ENCODE data around the gene SOS1.
"Not testable (repeated sequence)": the region's sequence is repeated elsewhere in the genome, so short reads cannot be mapped to it uniquely, and the experiment has no call there.

Gene SOS1

GRCh38 chr2:39120771-39121522 is at the start of gene SOS1:
Gene SOS1, minus strand, starts transcription at chr2:39121051. Its CDS starts 629 bp downstream, at chr2:39120422.
- DNase-seq (ENCODE audit: low spot score) = peak; percentile 95

GRCh38 chr2:39164089-39164488 is 43.2 kb upstream of the SOS1 start:
- no peak for DNase-seq (ENCODE audit: low spot score)

GRCh38 chr2:39160982-39161381 is 40.1 kb upstream of the SOS1 start:
- no peak for DNase-seq (ENCODE audit: low spot score)

DNA sequence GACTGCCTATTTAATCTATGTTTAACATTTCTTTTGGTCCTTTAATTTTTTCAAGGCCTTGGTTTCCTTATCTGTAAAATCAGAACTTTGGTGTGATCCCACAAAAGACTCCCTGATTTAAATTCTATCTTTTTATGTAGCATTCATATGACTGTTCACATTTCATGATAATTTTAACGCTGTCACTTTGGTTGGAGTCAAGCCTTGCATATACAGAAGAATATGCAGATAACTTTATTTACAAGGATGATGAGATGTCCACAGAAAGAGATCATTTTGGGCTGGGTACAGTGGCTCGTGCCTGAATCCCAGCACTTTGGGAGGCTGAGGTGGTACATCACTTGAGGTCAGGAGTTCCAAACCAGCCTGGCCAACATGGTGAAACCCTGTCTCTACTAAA is 38.4 kb upstream of the SOS1 start:
- no peak for DNase-seq (ENCODE audit: low spot score)

DNA sequence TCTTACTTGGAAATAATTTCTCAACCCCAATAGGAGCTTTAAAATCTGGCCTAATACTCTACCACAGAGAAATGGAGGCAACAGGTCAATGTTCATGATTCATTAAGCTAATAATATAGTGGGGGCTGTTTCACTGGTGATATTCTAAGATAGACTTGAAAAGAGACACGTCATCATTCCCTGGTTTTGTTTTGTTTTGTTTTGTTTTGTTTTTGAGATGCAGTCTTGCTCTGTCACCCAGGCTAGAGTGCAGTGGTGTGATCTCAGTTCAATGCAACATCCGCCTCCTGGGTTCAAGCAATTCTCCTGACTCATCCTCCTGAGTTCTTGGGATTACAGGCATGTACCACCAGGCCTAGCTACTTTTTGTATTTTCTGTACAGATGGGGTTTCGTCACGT is 37.5 kb upstream of the SOS1 start:
- no peak for DNase-seq (ENCODE audit: low spot score)

DNA sequence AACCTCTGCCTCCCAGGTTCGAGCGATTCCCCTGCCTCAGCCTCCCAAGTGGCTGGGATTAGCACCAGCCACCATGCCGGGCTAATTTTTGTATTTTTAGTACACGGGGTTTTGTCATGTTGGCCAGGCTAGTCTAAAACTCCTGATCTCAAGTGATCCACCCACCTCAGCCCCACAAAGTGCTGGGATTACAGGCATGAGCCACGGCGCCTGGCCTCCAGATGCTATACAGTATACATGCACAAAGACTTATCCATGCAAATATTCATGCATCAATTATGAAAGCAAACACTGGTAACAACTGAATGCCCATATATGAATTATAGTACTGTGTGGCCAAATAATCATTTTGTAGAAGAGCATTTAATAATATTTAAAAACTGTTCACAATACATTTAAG is 36.0 kb upstream of the SOS1 start:
- no peak for DNase-seq (ENCODE audit: low spot score)

DNA sequence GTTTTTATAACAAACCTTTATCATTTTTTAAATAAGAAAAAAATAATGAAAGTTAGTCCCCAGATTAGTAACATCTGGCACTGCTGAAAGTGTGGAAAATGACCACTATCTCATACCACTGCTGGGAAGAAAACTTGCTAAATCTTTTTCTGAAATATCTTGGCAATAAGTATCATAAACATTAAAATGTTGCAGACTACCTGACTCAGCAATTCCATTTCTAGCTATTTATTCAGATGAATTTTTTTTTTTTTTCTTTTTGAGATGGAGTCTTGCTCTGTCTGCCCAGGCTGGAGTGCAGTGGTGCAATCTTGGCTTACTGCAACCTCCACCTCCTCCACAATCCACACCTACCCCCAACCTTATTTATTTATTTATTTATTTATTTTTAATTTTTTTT is 35.3 kb upstream of the SOS1 start:
- no peak for DNase-seq (ENCODE audit: low spot score)

GRCh38 chr2:39155573-39155972 is 34.7 kb upstream of the SOS1 start:
- DNase-seq (ENCODE audit: low spot score) = not testable (repeated sequence)

DNA sequence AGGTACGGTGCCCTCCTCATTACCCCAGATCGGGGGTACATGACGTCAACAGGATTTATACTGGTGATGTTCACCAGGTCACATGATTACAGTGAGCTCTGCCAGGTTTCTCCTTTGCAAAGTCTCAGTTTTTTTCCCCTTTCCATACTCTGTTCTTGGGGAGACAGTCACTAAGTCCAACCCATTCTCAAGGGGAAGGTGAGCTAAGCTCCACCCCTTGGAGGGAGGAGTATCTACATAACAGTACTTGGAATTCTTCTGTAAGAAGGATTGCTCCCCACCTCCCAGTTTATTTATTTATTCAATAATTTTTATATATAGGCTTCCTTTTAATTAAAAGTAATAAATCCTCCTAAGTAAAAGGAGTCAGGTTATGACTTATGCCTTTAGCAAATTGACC is 34.1 kb upstream of the SOS1 start:
- no peak for DNase-seq (ENCODE audit: low spot score)

GRCh38 chr2:39153312-39153711 is 32.5 kb upstream of the SOS1 start:
- no peak for DNase-seq (ENCODE audit: low spot score)

GRCh38 chr2:39152504-39152903 is 31.7 kb upstream of the SOS1 start:
- DNase-seq (ENCODE audit: low spot score) = no peak

- DNase-seq (ENCODE audit: low spot score) = no peak
Observed at GRCh38 chr2:39150890-39151497, 30.1 kb upstream of the SOS1 start.

DNA sequence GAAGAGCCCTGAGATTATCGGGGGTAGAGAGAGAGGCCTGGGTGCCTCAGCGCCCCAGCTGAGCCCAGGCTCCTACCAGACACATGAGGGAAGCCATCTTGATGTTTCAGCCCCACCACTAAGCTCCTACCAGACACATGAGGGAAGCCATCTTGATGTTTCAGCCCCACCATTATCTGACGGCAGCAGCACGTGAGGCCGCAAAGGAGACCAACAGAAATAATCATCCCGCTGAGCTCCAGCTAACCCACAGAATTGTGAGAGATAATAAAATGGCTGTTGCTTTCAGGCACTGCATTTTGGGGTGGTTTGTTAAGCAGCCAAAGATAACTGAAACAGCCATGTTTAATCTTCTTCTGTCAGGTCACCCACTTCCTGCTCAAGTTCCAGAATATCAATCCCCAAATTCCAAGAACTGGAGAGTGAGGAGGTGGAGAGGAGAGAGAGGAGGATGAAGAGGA is 29.3 kb upstream of the SOS1 start:
- DNase-seq (ENCODE audit: low spot score) = no peak

GRCh38 chr2:39146630-39147029 is 25.8 kb upstream of the SOS1 start:
- no peak for DNase-seq (ENCODE audit: low spot score)

- DNase-seq (ENCODE audit: low spot score) = no peak
Observed at GRCh38 chr2:39145906-39146421, 25.1 kb upstream of the SOS1 start.

DNA sequence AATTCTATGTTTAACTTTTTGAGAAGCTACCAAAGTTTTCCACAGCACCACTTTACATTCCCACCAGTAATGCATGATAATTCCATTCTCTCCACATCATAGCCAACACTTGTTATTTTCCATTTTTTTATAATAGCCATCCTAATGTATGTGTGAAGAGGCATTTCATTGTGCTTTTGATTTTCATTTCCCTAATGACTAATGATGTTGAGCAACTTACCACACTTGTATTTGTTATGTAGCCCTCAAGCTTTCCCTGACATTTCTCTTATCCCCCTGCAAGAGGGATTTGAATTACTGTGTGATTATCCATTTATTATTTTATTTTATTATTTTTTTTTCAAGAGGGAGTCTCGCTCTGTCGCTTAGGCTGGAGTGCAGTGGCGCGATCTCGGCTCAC is 23.6 kb upstream of the SOS1 start:
- DNase-seq (ENCODE audit: low spot score) = no peak

GRCh38 chr2:39142904-39143605 is 22.2 kb upstream of the SOS1 start:
- no peak for DNase-seq (ENCODE audit: low spot score)

DNA sequence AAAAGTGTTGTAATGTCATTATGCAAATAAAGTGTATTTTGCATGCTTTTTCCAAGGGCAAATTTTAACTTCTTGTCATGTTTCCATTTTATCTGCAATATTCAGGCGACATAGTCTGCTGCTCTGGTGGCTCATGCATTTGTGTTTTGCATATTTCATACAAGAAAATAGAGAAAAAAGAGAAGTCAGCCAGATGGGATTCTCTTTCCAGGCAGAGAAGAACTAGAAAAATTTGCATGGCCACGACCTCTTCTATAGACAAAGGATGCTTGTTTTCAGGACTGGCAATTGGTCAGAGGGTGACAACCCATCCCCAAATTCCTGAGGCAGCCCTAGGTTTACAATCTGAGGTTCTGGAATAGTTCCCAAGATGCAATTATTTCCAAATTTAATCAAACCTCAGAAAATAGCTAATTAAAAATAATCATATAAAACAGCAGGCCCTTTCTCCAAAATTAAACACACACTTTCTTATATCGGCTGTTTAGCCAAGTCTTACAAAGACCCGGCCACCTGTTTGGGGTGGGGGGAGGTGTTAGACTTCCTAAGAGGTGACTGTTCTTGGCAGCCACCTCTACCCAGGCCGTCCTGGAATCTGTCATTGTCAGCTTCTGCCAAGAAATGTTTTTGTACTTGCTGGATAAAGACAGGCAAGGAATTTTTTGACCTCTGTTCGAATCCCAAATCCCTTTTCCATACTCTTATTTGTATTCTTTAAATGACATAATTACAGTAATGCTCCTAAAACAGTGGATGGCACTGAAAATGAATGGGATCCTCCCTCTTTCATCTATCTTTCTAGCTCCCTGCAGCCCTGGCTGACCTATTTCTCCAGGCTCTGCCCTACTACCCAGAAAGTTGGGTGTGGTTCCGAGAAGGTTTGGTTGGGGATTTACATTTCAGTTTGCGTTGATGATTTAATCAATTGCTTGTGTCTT is 20.8 kb upstream of the SOS1 start:
- DNase-seq (ENCODE audit: low spot score) = no peak

DNA sequence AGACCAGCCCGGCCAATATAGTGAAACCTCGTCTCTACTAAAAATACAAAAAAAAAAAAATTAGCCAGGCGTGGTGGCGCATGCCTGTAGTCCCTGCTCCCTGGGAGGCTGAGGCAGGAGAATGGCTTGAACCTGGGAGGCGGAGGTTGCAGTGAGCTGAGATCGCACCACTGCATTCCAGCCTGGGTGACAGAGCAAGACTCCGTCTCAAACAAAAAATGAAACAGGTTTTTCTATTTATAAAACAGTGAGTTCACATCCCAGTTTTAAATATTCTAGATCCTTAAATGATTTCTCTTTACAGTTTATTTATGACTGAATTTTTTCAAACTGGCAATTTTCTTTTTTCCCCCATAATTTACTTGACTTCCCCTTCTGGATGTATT is 20.1 kb upstream of the SOS1 start:
- DNase-seq (ENCODE audit: low spot score) = not testable (repeated sequence)

DNA sequence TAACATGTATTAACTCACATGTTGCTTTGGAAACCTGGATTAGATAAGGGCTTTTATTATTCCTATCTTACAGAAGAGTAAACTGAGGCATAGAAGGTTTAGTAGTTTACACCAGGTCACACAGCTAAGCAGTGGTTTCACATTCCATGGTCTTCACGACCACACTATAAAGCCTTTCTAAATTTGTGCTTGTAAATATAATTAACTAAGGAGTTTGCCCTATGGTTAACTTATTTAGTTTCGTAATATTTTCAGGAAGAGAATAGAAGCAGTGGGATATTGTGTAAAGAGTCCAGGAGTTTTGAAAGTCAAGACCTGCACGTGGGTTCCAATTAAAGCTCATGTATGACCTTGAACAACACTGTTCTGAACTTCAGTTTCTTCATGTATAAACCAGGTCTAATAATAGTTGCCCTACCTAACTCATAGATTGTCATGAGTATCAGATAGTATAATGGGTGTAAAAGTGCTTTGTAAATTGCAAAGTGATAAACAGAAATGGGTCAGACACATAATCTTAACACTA is 19.5 kb upstream of the SOS1 start:
- DNase-seq (ENCODE audit: low spot score) = no peak

DNA sequence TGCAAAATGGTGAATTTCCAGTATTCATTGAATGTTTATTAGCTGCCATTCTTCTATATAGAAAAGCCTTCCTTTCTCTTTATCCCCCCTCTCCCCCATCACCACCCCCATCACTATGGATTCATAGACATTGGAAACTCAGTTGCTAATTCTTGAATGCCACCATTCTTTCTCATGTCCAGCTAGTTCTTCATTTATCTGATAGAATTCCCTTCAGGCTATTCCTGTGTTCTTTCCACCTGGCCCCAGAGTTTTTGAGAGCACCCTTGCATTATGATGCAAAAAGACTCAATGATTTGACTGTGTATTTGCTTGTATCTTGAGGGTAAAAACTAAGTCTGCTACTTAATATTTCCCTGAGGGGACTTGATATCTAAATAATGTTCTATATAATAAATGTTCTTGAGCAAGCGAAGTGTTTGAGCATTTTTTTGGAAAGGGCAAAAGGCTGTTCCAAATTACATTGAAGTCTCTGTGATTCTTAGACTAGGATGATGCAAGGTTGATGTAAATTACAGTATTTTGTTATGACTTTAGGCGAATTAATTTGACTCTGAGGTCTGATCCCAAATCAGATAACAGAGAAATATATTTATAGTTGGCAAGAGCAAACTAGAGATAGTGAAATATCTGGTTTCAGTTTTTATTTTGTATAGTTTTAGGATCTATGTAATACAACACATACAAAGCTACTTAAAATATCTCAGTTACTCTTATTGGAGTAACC is 18.8 kb upstream of the SOS1 start:
- no peak for DNase-seq (ENCODE audit: low spot score)

Measured in kidney tubule cell (primary cell).